Esophagus (tissue), 2 donors: ENCODE results near the gene NLRP1. TPM values are rescaled to one million over a fixed set of nuclear protein-coding genes. Genes with fewer than 3 reads are reported as not detected.

Experiments used
- H3K27ac ChIP-seq, 2 donors: one replicate each; pipeline ENCODE4 v1.5.1; 2013; ENCODE audit warnings: low read depth in 2 of 2, mild to moderate bottlenecking in 2 of 2, inconsistent platforms in 1 of 2, low read length in 1 of 2, moderate library complexity in 1 of 2
- H3K27me3 ChIP-seq, 2 donors: one replicate each; pipeline ENCODE4 v1.6.1; 2013; ENCODE audit warnings: low read length in 2 of 2, control low read depth in 1 of 2, mild to moderate bottlenecking in 1 of 2; ENCODE audit not compliant: insufficient read depth in 2 of 2, control insufficient read depth in 1 of 2
- H3K36me3 ChIP-seq, 2 donors: one replicate each; pipeline ENCODE4 v1.6.1; 2013; ENCODE audit warnings: low read length in 1 of 2; ENCODE audit not compliant: control insufficient read depth in 2 of 2, insufficient read depth in 2 of 2
- H3K4me1 ChIP-seq, 2 donors: one replicate each; pipeline ENCODE4 v1.6.1; 2013; ENCODE audit warnings: low read length in 1 of 2; ENCODE audit not compliant: control insufficient read depth in 2 of 2, insufficient read depth in 2 of 2
- H3K4me3 ChIP-seq, 2 donors: one replicate each; pipeline ENCODE4 v1.5.1; 2013; ENCODE audit warnings: low read length in 2 of 2, mild to moderate bottlenecking in 2 of 2, low read depth in 1 of 2, moderate library complexity in 1 of 2
- H3K9me3 ChIP-seq, 2 donors: one replicate each; pipeline ENCODE4 v1.6.1; 2013; ENCODE audit warnings: mild to moderate bottlenecking in 2 of 2, low read depth in 1 of 2, low read length in 1 of 2, moderate library complexity in 1 of 2; ENCODE audit not compliant: control insufficient read depth in 2 of 2, insufficient read depth in 1 of 2
- WGBS, 2 donors: extraction: QIAGEN DNeasy Blood & Tissue Kit; methylation state at CpG; one replicate each; pipeline ENCODE4 v1.1.7; 2013; 5-methylcytosine and 5-hydroxymethylcytosine counted together
- polyA plus RNA-seq, 2 donors: library from polyadenylated mRNA; stranded (reverse); fragments of 200-250 nt; gene quantifications; one replicate each; pipeline ENCODE4 v1.2.3, GENCODE V29; 2013
- donor health status: healthy with polysubstance abuse.
- donor health status: Bipolar disorder and iron deficiency.

NLRP1 gene
- polyA plus RNA-seq, 2 donors = 8.6 to 26.4 TPM

DNA sequence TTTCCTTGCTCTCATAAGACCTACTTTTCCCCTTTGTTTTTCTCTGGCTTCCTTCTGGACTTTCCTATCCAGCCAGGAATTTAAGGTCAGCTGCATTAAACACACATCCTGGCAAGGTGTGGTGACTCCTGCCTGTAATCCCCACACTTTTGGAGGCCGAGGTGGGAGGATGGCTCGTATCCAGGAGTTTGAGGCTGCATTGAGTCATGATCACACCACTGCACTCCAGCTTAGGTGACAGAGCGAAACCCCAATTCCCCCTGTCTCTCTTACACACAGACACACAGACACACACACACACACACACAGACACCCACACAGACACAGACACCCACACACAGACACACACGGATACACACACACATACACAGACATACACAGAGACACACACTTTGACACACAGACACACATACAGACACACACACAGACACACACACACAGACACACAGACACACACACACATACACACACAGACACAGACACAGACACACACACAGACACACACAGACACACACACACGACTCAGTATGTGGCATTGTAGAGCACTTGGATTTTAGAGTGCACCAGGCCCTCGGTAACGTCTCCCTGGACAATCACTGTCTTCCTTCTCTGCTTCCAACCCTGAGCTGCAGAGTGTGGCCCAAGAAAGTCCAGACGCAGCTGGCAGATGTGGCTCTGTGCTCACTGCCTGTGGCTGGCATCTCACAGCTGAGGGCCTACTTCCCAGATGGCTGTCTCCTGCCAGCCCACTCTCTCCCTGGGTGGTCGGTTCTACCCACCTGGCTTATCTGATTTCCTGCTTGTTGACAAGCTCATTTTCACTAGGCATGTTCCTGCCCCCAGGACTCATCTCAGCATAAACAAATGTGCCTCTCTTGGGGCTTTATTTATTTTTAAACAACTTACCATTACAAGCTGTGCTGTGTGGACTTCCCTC, 39.0 kb downstream of the NLRP1 start:
- H3K27me3 ChIP-seq = no peaks in the 10 kb centered on the region
- H3K9me3 ChIP-seq = no peaks in the 10 kb centered on the region
- H3K4me3 ChIP-seq = no peak overlapping the region
- peaks cover 0 to 23% of the 10 kb centered on the region in 2 donors for H3K36me3 ChIP-seq
- no peaks in the 10 kb centered on the region for H3K4me1 ChIP-seq
- no peak overlapping the region for H3K27ac ChIP-seq
- WGBS, 2 donors = 71 to 77% methylated on average over 9 of the region's 9 CpGs

GRCh38 chr17:5544115-5544514, 40.2 kb downstream of the NLRP1 start:
- Histone ChIP-seq H3K4me3 (no peak overlapping the region), H3K36me3 (peaks cover 0 to 29% of the 10 kb centered on the region in 2 donors)
- 73 to 94% methylated on average over 2 of the region's 2 CpGs for WGBS, 2 donors

DNA sequence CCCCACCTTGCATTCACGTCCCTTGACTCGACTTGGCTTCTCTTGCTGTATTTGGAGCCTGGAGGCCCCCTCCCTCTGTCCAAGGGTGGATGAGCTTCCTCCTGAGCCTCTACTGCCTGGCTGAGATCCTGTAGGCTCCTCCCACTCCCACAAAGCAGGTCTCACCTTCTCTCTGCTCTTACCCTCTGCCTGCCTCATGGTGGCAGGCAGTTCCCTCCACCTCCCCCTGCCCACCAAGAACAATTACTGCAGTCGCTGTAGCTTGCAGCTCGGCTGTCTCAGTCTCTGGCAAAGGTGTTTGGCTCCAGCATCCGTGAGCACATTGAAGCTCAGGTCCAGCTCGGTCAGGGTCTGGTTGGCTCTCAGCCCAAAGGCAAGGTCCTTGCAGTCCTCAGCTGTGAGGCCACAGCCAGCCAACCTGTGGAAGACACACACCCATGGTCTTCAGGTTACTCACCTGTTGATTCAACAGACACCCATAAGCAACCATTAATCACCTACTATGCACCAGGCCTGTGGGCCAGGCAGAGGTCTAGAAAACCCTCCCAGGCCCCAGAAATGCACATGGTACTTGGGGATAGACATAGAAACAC, 42.6 kb downstream of the NLRP1 start:
- 61 to 72% methylated on average over 6 of the region's 6 CpGs for WGBS, 2 donors
- Histone ChIP-seq H3K4me1 (no peaks in the 10 kb centered on the region), H3K27ac (no peak overlapping the region), H3K4me3 (no peak overlapping the region), H3K36me3 (peaks cover 0 to 25% of the 10 kb centered on the region in 2 donors), H3K9me3 (no peaks in the 10 kb centered on the region), H3K27me3 (no peaks in the 10 kb centered on the region)

More at GRCh38 chr17:5544115-5544514, 40.2 kb downstream of the NLRP1 start:
- H3K4me1 ChIP-seq = no peaks in the 10 kb centered on the region
- H3K9me3 ChIP-seq = no peaks in the 10 kb centered on the region
- no peaks in the 10 kb centered on the region for H3K27me3 ChIP-seq
- no peak overlapping the region for H3K27ac ChIP-seq

GRCh38 chr17:5540321-5540720, 44.0 kb downstream of the NLRP1 start:
- no peaks in the 10 kb centered on the region for H3K4me1 ChIP-seq
- 86 to 89% methylated on average over 7 of the region's 7 CpGs for WGBS, 2 donors
- no peaks in the 10 kb centered on the region for H3K27me3 ChIP-seq
- H3K27ac ChIP-seq = no peak overlapping the region
- no peak overlapping the region for H3K4me3 ChIP-seq
- peaks cover 0 to 19% of the 10 kb centered on the region in 2 donors for H3K36me3 ChIP-seq
- H3K9me3 ChIP-seq = no peaks in the 10 kb centered on the region

- no peak overlapping the region for H3K27ac ChIP-seq
- whole genome bisulfite sequencing, 2 donors = 91 to 92% methylated on average over 8 of the region's 8 CpGs
- no peak overlapping the region for H3K4me3 ChIP-seq
- no peaks in the 10 kb centered on the region for H3K27me3 ChIP-seq
- H3K9me3 ChIP-seq = no peaks in the 10 kb centered on the region
- peaks cover 0 to 19% of the 10 kb centered on the region in 2 donors for H3K36me3 ChIP-seq
- H3K4me1 ChIP-seq = no peaks in the 10 kb centered on the region
Observed at GRCh38 chr17:5539286-5539685, 45.0 kb downstream of the NLRP1 start.

DNA sequence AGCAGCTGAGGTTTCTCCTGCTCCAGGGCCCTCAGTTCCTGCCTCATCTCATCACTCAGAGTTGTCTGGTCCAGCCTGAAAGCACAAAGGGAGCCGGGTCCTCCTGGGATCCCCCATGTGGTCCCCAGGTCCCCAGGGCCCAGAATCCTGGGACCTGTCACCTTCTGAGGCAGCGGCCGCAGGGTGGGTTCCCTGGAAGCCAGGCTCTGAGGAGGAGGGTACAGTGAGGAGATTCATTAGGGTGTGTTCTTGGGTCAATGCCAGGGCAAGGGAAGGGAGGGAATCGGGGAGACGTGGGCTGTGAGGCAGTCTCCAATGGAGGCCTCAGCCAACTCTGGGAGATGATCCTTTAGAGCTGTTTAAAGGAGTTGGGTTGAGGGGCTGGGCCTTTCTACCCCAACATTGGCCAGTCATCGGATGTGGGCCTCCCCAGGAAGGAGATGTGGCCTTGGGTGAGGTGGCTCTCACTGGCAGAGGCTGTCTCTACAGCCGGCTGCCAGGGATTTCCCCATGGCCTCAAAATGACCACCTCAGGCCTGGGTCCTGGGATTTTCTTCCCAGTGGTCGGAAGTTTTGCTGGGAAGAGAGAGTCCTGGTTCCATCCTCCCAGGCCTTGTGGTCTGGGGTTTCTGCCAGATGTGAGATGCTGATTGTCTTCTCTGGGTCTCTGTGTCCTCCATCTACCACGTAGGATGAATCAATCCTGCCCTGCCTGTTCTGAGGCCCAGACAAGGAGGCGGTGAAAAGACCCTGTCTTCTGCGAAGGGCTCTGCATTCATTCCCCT, 47.3 kb downstream of the NLRP1 start:
- 74 to 79% methylated on average over 11 of the region's 11 CpGs for WGBS, 2 donors
- Histone ChIP-seq H3K4me1 (no peaks in the 10 kb centered on the region), H3K9me3 (no peaks in the 10 kb centered on the region), H3K36me3 (peaks cover 0 to 25% of the 10 kb centered on the region in 2 donors), H3K4me3 (no peak overlapping the region), H3K27me3 (no peaks in the 10 kb centered on the region), H3K27ac (no peak overlapping the region)

DNA sequence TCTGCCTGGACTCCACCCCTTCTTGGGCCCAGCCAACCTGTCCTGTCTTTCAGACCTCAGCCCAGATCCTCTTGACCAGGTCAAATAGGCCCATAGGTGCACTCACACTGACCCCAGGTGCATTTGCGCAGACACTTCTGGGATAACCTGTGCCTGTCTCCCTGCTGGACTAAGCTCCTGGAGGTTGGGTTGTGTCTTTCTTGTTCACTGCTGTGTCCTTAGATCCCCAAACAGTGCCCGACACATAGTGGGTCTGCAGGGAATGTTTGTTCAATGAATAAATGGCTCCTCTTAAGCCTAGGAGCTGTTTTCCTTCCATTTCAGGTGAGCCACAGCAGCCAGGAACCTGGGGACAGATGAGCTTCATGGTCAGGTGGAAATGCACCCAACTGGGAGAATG, 48.9 kb downstream of the NLRP1 start:
- Histone ChIP-seq H3K4me1 (no peaks in the 10 kb centered on the region), H3K9me3 (no peaks in the 10 kb centered on the region), H3K4me3 (no peak overlapping the region), H3K27ac (no peak overlapping the region), H3K27me3 (no peaks in the 10 kb centered on the region), H3K36me3 (peaks cover 0 to 17% of the 10 kb centered on the region in 2 donors)
- 89 to 99% methylated on average over 2 of the region's 2 CpGs for WGBS, 2 donors

DNA sequence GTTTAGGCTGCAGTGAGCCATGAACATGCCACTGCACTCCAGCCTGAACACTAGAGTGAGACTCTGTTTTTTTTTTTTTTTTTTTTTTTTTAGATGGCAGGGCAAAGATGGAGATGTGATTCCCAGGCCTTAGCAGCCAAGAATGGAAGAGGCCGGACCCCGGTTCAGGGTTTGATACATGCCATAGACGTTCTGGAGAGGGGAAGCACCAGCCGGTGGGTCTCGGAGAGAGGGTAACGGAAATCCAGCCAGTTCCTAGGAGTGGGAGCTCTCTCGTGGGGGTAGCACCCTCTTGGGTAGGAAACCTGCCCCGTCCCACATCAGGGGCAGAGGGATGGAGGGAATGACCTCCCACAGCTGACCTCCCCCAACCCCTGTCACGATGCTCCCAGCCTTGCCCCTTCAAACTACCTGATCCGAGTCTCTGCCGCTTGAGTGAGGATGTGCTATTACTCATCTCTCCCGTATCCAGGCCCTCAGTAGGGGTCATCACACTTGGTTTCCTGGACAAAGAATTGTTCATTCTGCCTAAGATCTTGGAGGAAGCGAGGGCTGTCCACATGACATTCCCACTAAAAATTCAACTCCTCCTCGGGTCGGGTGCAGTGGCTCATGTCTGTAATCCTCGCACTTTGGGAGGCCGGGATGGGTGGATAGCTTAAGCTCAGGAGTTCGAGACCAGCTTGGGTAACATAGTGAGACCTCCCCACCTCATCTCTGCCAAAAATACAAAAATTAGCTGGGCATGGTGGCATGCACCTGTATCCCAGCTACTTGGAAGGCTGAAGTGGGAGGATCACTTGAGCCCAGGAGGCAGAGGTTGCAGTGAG, 50.6 kb downstream of the NLRP1 start:
- Histone ChIP-seq H3K4me1 (no peaks in the 10 kb centered on the region), H3K36me3 (peaks cover 0 to 13% of the 10 kb centered on the region in 2 donors), H3K27me3 (no peaks in the 10 kb centered on the region), H3K27ac (no peak overlapping the region), H3K9me3 (no peaks in the 10 kb centered on the region), H3K4me3 (no peak overlapping the region)
- 85 to 89% methylated on average over 18 of the region's 18 CpGs for WGBS, 2 donors

DNA sequence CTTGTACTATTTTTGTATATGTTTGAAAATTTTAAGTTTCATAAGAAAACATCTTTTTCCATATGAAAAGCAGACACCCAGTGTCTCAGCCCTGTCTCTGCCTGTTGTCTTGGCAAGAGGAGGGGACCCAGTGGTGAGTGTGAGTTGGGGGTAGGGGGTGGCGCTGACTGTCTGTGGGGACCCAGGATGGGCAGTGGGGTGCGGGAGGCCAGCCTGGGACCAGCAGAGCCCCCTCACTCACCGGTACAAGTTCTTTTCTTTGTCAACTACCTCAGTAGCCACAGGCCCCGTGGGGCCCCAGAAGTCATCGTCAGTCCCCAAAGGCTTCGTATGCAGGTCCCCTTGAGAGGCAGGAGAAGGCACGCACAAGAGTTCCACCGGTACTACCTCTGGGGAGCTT, 51.7 kb downstream of the NLRP1 start:
- no peak overlapping the region for H3K4me3 ChIP-seq
- H3K36me3 ChIP-seq = peaks cover 0 to 16% of the 10 kb centered on the region in 2 donors
- H3K4me1 ChIP-seq = no peaks in the 10 kb centered on the region
- H3K27me3 ChIP-seq = no peaks in the 10 kb centered on the region
- H3K9me3 ChIP-seq = no peaks in the 10 kb centered on the region
- H3K27ac ChIP-seq = no peak overlapping the region
- WGBS, 2 donors = 86 to 91% methylated on average over 8 of the region's 8 CpGs
